GM12865 (cell line): ENCODE data around the gene NUDT4.

ENCODE experiments used
- DNase-seq: peaks from one replicate; pipeline ENCODE4 v3.0.0; 2010; ENCODE audit warnings: low read depth
- H3K4me3 ChIP-seq: 2 replicates; pipeline ENCODE4 v1.5.1; 2011; ENCODE audit warnings: mild to moderate bottlenecking, low read depth, low read length, control low read depth
- CTCF ChIP-seq: IDR thresholded peaks from 2 replicates; pipeline ENCODE4 v1.5.1; 2011; ENCODE audit warnings: low read length, control low read depth, low read depth, inconsistent platforms; ENCODE audit not compliant: insufficient read depth; ENCODE audit errors: missing control alignments

Gene NUDT4

DNA sequence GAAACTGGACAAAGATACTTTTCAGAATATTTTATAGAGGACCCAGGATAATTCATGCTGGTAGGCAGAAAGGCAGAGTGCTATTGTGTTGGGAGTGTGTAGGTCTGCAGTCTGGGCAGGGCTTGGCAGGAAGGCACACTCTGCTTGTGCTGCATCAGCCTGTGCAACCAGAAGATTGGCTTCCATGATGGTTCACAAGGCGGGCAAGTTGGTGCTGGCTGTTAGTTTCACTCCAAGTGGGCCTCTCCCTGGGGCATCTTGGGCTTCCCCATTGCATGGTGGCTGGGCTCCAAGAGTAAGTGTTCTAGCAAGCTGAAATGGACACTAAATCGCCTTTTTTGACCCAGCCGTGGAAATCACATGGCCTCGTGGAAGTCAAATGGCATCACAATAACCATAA lies 65.9 kb downstream of the NUDT4 start:
- no peak for TF ChIP-seq CTCF
- H3K4me3 ChIP-seq = no peak overlapping the region
- peak; percentile 52 for DNase-seq

GRCh38 chr12:93447555-93448290 lies 70.0 kb downstream of the NUDT4 start:
- no peak for DNase-seq
- TF ChIP-seq CTCF = no peak
- no peak overlapping the region for H3K4me3 ChIP-seq

DNA sequence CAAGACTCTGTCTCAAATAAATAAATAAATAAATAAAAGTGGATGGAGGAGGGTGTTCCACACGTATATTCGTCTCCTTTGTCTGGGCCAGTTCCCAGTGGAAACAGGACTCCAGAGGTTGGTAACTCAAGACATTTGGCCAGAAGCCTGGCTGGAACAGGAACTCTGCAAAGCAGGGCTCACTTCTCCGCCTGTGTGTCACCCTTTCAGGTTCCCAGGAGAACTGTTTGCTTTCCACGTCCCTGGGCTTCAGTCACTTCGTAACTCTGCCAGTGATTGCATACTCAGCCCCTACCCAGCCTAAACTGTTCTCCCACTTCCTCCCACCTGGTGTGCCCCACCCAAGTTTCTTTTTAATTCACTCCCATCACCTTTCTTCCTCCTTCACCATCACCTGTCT lies 71.1 kb downstream of the NUDT4 start:
- no peak for TF ChIP-seq CTCF
- H3K4me3 ChIP-seq = no peak overlapping the region
- DNase-seq = no peak

- TF ChIP-seq CTCF = no peak
- no peak overlapping the region for H3K4me3 ChIP-seq
- DNase-seq = peak; percentile 62
These were observed 71.6 kb downstream of the NUDT4 start for GRCh38 chr12:93449277-93449676.

GRCh38 chr12:93451423-93452158 lies 73.9 kb downstream of the NUDT4 start:
- DNase-seq = no peak
- no peak overlapping the region for H3K4me3 ChIP-seq
- no peak for TF ChIP-seq CTCF

DNA sequence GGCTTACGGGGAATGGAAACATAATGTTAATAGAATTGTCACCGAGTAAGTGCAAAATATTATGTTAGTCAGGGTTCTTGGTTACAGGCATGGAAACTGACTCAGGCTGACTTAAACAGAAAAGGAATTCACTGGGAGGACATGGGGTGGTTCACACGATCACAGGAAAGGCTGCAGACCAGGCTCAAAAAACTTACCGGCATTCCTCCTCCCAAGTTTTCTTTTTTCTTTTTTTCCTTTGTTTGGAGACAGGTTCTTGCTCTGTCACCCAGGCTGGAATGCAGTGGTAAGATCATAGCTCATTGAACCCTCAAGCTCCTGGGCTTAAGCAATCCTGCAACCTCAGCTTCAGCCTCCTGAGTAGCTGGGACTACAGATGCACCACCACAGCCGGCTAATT lies 75.9 kb downstream of the NUDT4 start:
- DNase-seq = no peak
- no peak overlapping the region for H3K4me3 ChIP-seq
- TF ChIP-seq CTCF = no peak

- H3K4me3 ChIP-seq = no peak overlapping the region
- no peak for DNase-seq
- TF ChIP-seq CTCF = no peak
These were observed 78.4 kb downstream of the NUDT4 start for GRCh38 chr12:93456077-93456476.
